Psoas muscle (tissue), 8 donors: ENCODE measurements around the gene BBS9. TPM values are rescaled to one million over a fixed set of nuclear protein-coding genes. Genes with fewer than 3 reads are reported as not detected.
"Not testable (repeated sequence)": the region's sequence is repeated elsewhere in the genome, so short reads cannot be mapped to it uniquely, and the experiment has no call there.

Experiments
- ATAC-seq, 4 donors: fragments of 200-7000 bp; cut with Tn5 transposase; one replicate each; pipeline ENCODE4 v1.9.1; 2020; ENCODE audit warnings: moderate library complexity in 3 of 4, mild to moderate bottlenecking in 2 of 4
- DNase-seq, 2 donors: peaks; one replicate each; pipeline ENCODE4 v3.0.0-alpha.2; 2020
- H3K27ac ChIP-seq: fragments of 200-600 bp; one replicate; pipeline ENCODE4 v1.8.0; 2022
- H3K27me3 ChIP-seq, 3 donors: fragments of 200-600 bp in 1 of 3; one replicate each; pipeline versions ENCODE4 v1.6.1 to v1.8.0; 2013 to 2022; ENCODE audit warnings: low read length in 2 of 3, mild to moderate bottlenecking in 2 of 3, moderate library complexity in 1 of 3; ENCODE audit not compliant: insufficient read depth in 3 of 3
- H3K36me3 ChIP-seq, 2 donors: fragments of 200-600 bp in 1 of 2; one replicate each; pipeline versions ENCODE4 v1.6.1 to v1.8.0; 2013 to 2022; ENCODE audit warnings: low read depth in 1 of 2, mild to moderate bottlenecking in 1 of 2, moderate library complexity in 1 of 2; ENCODE audit not compliant: insufficient read depth in 1 of 2
- H3K4me1 ChIP-seq: fragments of 200-600 bp; one replicate; pipeline ENCODE4 v1.8.0; 2022
- H3K4me3 ChIP-seq: fragments of 200-600 bp; one replicate; pipeline ENCODE4 v1.8.0; 2022; ENCODE audit warnings: mild to moderate bottlenecking
- H3K9me3 ChIP-seq: fragments of 200-600 bp; one replicate; pipeline ENCODE4 v1.8.0; 2022
- WGBS, 3 donors: extraction: QIAGEN DNeasy Blood & Tissue Kit; methylation state at CpG; one replicate each; pipeline versions ENCODE4 v1.1.6 to v1.1.7; 2013; 5-methylcytosine and 5-hydroxymethylcytosine counted together
- intact Hi-C, 2 donors: fragments of 100-400 bp; cut with DNase I; formaldehyde crosslinking; loops; one replicate each; pipeline versions ENCODE4 v1.11.0 to v1.14.2; 2022
- polyA plus RNA-seq, 3 donors: library from polyadenylated mRNA; stranded (reverse); fragments of 200-250 nt; gene quantifications; one replicate each; pipeline ENCODE4 v1.2.3, GENCODE V29; 2013
- total RNA-seq, 4 donors: library from RNA; stranded (reverse); fragmentation: NEBNext Ultra II Directional in 2 of 4; extraction: Animal tissue kit (Norgen Biotek cat#: 25700) in 2 of 4; gene quantifications; one replicate each; pipeline versions ENCODE4 v1.2.1 to v1.2.4, GENCODE V29; 2021 to 2023
- TF ChIP-seq, protein P1 (sequence below): fragments of 200-600 bp; IDR thresholded peaks from one replicate; pipeline ENCODE4 v1.8.0; 2022; ENCODE audit warnings: antibody characterized with exemption
- donor health status: healthy with polysubstance abuse.
- donor health status: DM: no; HTN: no; CAD: no; lungs with moderate emphysema.
- donor health status: Bipolar disorder and iron deficiency.
- donor health status: healthy.
- donor health status: DM: yes; HTN: yes; CAD: no.
- donor health status: DM: no; HTN: no; CAD: no.
- donor health status: DM: no; HTN: no; CAD: no.
- donor health status: DM: yes; HTN: yes; CAD: no.

BBS9 gene
- total and polyA plus RNA-seq, 7 donors, result 2.7 to 7.3 (median 4.1) TPM

DNA sequence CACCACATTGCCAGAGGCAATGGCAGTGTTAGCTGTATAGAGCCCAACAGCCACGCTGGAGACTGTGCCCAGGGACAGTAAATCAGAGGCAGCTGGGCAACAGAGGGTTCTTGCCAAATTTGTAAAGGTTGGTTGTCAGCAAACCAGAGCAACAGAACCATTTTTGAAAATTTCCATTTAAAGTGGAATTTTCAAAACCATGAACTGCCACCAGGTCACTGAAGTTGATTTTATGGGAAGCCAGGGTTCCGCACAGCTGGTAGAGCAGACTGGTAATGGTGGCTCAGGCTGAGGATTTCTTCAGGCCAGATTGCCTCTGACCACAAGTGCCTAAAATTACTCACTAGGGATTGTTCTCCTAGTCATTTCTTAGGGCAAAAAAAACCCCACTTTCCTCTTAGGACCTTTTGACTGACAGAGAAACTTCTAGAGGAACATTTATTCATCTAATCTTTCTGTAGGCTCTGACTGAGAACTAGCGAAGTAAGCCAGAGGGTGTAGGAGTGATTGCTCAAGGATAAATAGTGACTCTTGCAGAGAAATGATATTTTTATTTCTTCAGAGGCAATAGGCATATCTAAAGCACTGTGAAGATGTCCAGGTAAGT lies 342.4 kb downstream of the BBS9 start:
- no peak overlapping the region for H3K27ac ChIP-seq
- no peak for ATAC-seq
- intact Hi-C loops, result no loop called here
- no peaks in the 10 kb centered on the region for H3K9me3 ChIP-seq
- no peaks in the 10 kb centered on the region for H3K27me3 ChIP-seq
- TF ChIP-seq, protein P1, sequence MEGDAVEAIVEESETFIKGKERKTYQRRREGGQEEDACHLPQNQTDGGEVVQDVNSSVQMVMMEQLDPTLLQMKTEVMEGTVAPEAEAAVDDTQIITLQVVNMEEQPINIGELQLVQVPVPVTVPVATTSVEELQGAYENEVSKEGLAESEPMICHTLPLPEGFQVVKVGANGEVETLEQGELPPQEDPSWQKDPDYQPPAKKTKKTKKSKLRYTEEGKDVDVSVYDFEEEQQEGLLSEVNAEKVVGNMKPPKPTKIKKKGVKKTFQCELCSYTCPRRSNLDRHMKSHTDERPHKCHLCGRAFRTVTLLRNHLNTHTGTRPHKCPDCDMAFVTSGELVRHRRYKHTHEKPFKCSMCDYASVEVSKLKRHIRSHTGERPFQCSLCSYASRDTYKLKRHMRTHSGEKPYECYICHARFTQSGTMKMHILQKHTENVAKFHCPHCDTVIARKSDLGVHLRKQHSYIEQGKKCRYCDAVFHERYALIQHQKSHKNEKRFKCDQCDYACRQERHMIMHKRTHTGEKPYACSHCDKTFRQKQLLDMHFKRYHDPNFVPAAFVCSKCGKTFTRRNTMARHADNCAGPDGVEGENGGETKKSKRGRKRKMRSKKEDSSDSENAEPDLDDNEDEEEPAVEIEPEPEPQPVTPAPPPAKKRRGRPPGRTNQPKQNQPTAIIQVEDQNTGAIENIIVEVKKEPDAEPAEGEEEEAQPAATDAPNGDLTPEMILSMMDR, result no peak
- H3K4me3 ChIP-seq, result no peak overlapping the region
- H3K4me1 ChIP-seq, result no peaks in the 10 kb centered on the region
- H3K36me3 ChIP-seq, result no peaks in the 10 kb centered on the region
- WGBS, 3 donors, result 77 to 85% (median 83%) methylated on average over 3 of the region's 3 CpGs
- DNase-seq, result no peak

DNA sequence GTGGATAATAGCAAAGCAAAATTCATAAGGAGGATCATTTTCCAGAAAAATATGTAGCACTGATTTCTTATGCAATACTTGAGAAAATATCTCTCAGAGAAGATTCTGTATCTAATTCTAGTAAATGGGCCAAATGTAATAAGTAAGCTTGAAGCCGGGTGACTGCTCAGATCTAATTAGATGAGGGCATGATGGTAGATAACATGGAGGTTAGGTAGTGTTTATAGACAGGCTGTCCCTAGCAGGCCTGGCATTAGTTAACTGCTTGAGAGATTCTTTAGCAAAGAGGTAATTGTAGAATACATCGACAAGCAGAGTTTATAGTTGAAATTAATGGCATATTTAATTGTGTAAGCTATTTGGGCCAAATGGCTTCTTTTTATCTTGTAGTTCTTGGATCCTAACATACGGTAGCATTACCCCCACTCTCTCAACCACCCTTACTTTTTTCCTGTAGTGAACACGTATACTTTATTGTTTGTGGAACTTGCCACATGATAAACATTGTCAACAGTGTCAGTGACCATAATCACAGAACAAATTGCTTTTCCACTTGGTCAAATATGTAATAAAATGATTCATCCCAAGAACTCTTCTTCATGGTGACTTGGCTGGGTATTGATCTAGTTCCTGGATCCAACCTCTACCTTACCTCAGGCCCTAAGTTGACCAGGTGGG lies 343.1 kb downstream of the BBS9 start:
- Histone ChIP-seq H3K36me3 (no peaks in the 10 kb centered on the region), H3K4me3 (no peak overlapping the region), H3K27me3 (no peaks in the 10 kb centered on the region), H3K4me1 (no peaks in the 10 kb centered on the region), H3K27ac (no peak overlapping the region), H3K9me3 (no peaks in the 10 kb centered on the region)
- intact Hi-C loops, result no loop called here
- no peak for ATAC-seq
- no peak for DNase-seq
- TF ChIP-seq, protein P1, result no peak
- WGBS, 3 donors, result 67 to 82% (median 74%) methylated on average over 4 of the region's 4 CpGs

DNA sequence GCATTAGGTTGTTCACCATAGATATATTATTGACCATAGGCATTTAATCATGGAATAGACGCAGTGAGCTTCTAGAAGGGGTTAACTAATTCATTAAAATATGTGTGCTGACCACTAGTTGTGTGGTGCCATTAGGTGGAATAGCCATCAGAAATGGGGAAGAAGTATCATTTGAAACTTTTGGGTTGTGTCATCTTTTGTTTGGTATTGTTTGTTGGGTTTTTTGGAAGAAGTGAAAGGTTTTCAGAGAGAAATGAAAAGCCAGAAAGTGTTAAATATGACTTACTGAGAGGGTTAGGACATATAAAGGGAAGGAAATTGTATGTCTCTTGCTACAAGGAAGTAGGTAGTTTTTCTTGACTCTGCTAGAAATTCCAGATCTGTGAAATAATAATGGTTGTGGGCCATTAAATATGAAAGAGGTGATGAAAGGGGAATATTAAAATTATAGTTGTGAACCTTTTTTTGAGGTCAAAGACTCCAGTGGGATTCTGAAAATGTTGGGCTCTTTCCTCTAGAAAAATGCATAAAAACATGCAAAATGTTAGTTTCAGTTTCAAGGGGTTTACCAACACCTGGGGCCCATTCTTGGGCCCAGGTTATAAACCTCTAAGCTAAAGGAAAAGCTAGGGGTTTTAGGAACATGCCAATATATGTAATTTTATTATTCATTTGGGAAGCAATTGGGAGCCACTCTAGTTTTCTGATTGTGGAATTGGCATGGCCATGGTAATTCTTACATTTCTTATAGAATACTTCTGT lies 348.5 kb downstream of the BBS9 start:
- WGBS, 3 donors, result 100% methylated on average over 1 of the region's 1 CpG
- H3K27ac ChIP-seq, result no peak overlapping the region
- H3K9me3 ChIP-seq, result no peaks in the 10 kb centered on the region
- no peaks in the 10 kb centered on the region for H3K36me3 ChIP-seq
- intact Hi-C loops, result no loop called here
- H3K27me3 ChIP-seq, result no peaks in the 10 kb centered on the region
- no peak for ATAC-seq
- no peaks in the 10 kb centered on the region for H3K4me1 ChIP-seq
- no peak for DNase-seq
- H3K4me3 ChIP-seq, result no peak overlapping the region
- TF ChIP-seq, protein P1, result no peak

DNA sequence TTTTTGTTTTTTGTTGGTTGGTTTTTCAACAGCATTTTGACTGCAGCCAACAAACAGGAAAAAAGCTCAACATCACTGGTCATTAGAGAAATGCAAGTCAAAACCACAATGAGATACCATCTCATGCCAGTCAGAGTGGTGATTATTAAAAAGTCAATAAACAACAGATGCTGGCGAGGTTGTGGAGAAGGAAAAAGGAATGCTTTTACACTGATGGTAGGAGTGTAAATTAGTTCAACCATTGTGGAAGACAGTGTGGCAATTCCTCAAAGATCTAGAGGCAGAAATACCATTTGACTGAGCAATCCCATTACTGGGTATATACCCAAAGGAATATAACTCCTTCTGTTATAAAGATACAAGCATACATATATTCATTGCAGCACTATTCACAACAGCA lies 355.1 kb downstream of the BBS9 start:
- 97 to 100% (median 98%) methylated on average over 1 of the region's 1 CpG for WGBS, 3 donors
- intact Hi-C loops, DNase-seq, H3K27me3 ChIP-seq, H3K27ac ChIP-seq, H3K36me3 ChIP-seq, ATAC-seq, H3K9me3 ChIP-seq, H3K4me1 ChIP-seq, H3K4me3 ChIP-seq: not testable (repeated sequence)

DNA sequence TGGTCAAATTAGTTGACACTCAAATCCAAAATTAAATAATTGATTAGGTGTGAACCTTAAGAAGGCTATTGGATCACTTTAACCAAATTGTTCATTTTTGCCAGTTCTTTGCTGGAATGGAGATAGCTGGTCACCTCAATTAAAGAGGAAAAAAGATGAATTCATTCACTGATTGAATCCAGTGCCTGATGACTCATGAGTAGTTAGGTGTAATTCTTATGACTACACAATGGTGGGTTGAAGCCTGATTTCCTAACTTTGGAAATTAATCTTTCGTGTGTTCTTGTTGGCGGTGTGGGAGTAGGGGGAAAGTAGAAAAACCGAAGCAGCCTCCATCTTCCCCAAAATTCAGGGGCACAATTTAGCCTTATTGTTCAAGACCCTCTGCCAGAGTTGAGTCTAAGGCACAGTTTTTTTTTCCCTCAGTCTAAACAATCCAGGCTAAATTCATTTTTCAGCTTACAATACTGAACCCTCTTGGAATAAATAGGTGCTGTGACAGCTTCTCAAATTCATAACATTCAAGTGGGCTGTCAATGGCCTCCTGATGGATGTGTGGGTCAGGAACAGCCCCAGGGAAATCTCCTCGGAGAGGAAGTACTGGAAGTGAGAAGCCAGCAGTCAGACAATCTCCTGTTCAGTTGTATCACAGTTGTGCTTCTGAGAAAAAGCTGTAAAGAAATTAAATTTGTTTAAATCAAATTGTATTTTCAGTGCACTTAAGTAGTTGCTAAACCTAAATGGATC lies 356.6 kb downstream of the BBS9 start:
- Histone ChIP-seq H3K4me3 (no peak overlapping the region), H3K36me3 (no peaks in the 10 kb centered on the region), H3K4me1 (peaks cover 9% of the 10 kb centered on the region), H3K27me3 (no peaks in the 10 kb centered on the region), H3K9me3 (no peaks in the 10 kb centered on the region), H3K27ac (no peak overlapping the region)
- intact Hi-C loops, result no loop called here
- DNase-seq (no peak), ATAC-seq (no peak)
- WGBS, 3 donors, result 75 to 79% (median 79%) methylated on average over 4 of the region's 4 CpGs
- TF ChIP-seq, protein P1, result no peak
